Measurements from ENCODE around the gene RYR2.

RYR2 gene

DNA sequence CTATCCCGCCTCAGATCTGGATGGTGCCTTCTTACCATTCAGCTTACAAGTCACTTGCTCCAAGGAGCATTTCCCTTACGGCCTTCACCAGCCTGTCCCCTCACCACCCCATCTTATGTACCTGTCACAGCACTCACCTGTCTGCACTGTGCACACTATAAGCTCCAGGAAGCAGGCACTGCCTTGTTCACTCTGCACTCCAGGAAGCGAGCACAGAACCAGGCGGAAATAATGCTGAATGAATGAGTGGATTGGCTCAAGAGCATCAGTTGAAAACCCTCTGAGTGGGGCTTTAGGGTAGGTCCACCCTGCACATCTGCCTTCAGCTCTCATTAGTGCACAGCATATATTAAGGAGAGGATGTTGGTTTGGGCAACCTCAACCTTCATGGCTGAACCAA is 8.9 kb upstream of the RYR2 start:
- no peak for DNase-seq

DNA sequence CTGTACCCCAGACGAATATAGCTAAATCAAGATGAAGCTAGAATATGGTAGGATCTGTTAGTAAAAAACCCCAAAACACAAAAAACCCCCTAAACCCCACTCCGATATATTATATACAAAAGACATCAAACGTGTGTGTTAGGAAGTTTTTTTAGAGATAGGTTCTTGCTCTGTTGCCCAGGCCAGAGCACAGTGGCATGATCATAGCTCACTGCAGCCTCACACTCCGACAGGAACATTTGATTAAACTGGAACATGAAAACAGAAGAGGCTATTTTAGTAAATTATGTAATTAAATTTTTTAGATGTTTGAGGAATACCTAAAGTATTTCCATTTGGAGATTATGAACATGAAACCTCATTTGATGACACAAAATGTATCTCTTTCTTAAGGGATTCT is 8.2 kb upstream of the RYR2 start:
- no peak for DNase-seq

DNA sequence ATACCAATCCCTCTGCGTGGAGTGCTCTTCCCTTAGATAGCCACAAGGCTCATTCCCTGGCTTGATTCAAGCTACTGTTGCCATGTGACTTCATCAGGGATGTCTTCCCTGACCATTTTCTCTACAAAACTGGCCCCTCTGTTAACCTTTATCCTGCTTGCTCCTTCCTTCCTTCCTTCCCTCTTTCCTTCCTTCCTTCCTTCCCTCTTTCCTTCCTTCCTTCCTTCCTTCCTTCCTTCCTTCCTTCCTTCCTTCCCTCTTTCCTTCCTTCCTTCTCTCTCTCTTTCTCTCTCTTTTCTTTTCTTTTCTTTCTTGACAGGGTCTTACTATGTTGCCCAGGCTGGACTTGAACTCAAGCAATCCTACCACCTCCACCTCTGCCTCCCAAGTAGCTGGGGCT is 6.2 kb upstream of the RYR2 start:
- DNase-seq = no peak

DNA sequence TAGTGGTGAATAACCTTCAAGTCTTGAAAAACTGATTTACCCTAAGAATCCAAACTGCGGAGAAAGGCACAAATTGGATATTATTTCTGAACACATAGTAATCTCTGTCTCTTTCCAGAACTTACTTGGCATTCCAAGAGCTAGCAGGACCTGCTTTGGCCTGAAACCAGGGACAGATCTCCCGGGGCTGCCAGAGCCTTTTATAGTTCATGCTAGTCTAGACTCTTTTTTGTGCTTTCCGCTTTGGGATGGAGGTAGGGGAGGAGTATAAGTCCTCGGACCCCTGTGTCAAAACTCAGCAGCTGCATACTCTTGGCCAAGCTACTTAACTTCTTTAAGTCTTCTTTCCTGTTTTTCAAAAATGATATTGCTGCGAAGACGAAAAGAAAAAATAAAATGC is 3.8 kb upstream of the RYR2 start:
- no peak for DNase-seq

DNA sequence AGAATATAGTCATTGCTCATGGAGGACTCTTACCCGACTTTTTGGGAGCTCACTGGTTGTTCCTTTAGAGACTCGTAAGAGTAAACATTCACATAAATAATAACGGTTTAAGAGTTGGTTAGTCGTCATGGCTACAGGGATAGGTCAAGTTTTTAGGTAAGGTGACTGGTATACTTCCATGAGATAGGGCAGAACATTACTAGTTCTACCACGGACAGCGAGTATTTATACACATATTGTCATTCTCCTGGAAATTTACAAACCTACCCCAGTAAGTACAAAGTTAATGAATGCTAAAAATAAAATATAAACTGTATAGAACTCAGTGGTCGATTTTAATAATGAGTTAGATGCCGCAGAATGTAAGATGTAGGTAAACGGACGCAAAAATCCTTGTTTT is 1.2 kb upstream of the RYR2 start:
- no peak for DNase-seq

DNA sequence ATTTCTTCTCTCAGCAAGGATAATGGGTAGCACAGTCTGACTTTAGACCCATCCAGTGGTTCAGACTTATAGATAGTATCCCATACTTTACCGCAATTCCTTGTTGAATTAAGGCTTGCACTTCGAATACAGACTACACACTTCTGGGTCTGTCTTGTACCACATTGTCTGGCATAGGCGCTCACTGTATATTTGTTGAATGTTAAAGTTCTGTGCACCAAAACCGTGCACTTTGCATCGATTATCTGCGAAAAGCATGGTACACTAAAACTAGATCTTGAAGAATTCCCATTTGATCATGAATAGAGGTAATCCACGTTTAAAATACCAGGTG is 556 bp upstream of the RYR2 start:
- no peak for DNase-seq

DNA sequence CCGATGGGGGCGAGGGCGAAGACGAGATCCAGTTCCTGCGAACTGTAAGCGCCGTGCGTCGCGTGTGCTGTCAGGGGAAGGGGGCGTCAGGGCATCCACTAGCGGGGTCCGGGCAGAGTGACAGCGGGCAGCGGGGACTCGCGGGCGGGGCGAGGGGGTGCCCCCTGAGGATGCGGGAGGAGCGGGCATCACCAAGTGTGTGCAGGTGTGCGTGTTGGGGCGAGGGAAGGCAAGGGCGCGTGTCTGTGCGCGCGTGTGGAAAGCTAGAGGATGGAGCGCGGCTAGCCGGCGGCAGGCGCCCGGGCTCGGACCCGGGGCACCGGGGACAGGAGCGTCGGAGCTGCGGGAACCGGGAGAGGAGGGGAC is 525 bp downstream of the RYR2 start:
- DNase-seq = no peak

DNA sequence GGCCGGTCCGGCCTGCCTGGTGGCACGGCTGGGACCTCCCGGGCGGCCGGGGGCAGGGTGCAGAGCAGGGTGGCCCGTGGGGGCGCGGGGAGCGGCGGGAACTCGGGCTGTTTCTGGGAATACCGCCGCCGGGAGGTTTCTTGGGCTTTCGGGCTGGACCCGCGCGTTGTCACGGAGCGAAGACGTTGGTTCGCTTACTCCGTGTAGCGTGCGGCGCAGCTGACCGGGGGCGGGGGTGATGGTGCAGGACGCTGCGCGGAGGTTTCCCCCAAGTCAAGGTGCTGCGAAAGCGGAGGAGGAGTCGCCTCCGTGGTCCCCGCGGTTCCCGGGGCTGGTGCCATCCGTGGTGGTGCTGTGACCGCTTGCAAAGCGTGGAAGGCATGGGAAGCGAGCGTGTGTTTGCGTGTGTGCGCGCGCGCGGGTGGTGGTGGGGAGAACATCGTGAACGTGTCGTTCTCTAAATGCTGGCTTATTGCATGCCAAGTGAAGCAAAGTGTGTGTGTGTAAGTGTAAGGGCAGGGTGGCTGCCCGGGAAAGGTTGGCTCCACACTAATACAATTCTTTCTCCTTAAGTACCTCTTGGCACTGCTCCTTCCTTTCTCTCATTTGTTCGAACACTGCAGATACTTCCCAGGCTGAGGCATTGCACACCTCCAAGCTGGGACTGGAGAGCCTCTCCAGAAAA is 1.1 kb downstream of the RYR2 start:
- no peak for DNase-seq

DNA sequence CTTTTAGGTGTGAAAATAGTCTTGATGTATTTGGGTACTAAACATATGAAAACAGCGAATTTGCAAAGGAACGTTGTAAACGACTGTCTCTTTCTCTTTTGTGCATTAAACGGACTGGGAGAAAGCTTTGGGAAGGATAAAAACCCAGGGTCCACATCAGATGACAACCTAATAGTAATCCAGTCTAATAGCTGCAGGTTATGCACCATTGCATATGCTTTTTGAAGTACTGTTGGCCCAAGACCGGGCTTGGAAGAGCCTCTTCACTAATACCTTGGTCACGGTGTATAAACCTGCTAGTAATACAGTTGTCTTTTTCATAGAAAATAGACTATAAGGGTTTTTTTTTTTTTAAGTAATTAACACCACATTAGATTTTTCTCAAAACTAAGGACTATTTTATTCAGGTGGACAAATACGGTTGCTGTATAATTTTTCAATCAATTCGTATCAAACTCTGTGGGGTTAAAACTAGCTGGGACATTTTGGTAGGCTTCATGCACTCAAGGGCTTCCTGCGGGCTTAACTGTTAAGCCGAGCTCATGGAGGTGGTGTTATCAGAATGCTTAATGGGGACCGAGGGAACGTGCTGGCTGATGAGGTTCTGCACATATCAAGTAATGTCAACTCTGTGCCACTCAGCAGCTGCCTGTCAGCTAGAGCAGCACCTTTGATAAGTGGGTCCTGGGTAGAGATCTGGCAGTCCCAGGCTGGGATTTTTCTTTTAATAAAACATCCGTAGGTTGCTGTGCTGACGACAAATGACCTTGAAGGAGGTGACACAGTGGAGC is 2.1 kb downstream of the RYR2 start:
- no peak for DNase-seq

DNA sequence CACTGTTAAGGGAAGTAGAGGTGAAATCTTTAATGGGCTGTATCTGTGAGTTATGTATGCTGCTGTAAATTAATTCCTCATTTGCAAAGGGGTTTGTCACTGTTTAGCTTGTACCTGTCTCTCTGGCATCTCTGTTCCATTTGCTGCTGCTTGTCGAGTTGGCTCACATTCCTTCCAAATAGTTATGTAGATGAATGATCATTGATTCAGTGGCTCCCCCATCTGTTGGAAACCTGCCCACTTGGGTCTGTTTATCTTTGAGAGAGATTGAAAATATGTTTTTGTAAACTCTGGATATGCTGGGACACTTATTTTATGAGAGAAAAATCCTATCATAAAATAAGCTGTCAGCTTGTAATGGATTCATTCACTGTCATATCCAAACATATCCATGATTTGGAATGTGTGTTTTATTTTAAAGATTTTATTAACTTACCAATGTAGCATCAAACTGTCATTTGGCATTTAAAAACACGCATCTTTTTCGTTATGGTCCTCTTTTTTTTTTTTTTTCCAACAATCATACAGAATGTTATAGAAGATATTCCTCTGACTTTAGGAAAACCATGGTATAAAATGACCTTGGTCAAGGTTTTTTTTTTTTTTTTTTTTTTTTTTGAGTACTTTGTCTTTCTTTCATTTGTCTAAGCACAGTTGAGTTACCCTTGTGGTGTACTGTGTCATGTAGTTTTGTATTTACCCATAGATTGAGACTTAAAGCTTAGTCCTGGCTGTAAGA is 3.5 kb downstream of the RYR2 start:
- DNase-seq = no peak

DNA sequence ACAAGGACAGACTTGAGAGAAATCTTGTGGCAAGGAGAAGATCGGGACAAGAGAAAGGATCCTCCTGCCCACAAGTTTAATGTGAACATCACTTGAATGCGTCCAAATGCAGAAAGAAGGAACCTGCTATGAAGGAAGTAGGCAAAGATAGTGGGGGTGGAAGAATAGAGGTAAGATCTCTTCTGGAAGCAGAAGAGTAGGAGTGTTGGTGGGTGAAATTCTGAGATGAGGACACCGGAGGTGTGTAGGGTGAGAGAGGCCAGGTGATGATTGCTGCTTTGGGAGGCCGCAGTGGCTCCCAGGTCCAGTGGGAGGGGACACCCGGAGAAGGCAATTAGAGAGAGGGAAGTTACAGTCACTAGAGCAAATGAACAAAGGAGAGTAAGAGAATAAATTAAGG is 6.8 kb downstream of the RYR2 start:
- no peak for DNase-seq

DNA sequence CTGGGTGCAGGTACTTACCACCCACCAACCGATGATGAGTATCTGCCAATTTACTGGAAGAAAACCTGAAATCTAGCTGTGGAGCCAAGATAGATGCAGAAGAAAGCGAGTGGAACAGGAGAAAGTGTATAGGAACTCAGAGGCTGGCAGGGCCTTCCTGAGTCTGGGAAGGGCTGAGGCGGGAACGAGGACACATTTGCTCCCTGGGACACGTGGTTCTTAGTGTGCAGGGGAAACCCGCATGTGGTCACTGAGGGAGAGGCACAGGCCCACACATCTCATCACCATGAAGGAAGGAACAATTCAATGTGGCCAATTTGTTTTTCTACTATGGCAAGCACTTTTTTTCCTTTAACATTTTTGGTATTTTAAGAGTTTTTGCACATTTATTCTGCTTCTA is 8.2 kb downstream of the RYR2 start:
- no peak for DNase-seq

DNA sequence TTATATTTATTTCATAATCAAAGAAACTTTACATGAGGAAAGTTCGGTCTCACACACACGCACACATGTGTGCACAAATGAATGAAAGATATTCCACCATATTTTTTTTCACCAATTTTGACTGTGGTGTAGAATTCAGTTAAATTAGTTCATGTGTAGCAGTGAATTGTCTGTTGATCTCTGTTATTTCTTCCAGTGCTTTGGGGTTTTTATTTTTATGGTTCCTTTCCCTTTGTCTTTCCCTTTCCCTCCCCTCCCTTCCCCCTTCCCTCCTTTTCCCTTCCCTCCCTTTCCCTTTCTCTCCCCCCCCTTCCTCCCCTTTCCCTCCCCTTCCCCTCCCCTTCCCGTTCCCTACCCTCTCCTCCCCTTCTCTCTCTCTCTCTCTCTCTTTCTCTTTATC is 8.9 kb downstream of the RYR2 start:
- DNase-seq = no peak

DNA sequence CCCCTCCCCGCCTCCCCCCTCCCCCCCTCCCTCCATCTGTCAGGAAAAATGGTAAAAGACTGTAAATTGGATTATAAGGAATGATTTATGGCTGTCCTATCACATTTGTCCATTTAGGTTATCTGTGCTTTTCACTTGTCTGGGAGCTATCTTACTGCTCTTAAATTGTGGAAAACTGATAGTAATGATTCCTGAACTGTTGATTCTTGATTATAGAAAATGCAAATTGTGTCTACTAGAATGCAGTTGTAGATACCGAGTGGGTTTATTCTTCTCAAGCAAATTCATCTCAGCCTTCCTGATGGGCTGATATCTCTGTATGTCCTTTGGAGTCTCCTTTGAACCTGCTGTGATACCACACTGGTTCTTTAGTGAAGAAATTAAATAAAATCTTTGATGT is 12.3 kb downstream of the RYR2 start:
- DNase-seq = no peak

DNA sequence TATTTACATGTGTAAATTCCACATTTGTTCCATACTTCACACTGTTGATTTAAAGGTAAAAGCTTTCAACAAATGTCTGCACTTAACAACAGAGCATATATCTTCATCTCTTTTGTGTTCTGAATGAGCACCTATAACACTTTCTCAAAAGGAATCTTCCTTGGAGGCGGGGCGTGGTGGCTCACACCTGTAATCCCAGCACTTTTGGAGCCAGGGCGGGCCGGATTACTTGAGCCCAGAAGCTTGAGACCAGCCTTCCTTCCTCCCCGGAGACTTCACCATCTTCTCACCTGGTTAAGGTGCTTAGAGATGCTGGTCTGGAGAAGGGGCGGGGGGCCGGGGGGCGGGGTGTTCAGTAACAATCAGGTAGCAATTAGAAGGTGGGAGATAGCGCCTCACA is 16.5 kb downstream of the RYR2 start:
- no peak for DNase-seq

DNA sequence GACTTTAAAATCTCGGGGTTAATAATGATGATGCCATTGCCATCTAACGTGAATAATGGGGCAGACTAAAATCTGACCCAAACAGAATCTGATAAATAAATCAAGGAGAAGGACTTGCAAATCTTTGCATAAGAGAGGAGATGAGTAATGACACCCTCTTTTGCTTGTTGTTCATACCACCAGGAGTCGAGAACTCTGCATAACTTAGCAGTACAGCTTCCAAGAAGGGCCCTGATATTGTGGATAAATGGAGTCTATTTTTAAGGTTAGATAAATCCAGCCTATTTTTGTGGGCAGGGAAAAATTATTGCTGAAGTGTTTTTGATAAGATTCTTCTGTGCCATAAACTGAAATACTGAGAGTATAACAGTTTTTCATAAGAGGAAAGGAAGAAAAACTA is 17.3 kb downstream of the RYR2 start:
- no peak for DNase-seq

DNA sequence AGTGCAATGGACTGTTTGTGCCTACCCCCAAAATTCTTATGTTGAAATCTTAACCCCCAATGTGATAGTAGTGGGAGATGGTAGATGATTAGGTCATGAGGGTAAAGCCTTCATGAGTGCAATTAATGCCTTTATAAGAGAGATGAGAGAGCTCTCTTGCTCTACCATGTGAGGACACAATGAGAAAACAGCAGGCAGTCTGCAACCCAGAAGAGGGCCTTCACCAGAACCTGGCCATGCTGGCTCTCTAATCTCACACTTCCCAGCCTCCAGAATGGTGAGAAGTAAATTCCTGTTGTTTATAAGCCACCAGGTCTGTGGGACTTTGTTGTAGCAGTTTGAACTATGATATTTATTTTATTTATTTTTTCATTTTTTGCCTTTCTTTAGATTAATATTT is 21.0 kb downstream of the RYR2 start:
- no peak for DNase-seq

DNA sequence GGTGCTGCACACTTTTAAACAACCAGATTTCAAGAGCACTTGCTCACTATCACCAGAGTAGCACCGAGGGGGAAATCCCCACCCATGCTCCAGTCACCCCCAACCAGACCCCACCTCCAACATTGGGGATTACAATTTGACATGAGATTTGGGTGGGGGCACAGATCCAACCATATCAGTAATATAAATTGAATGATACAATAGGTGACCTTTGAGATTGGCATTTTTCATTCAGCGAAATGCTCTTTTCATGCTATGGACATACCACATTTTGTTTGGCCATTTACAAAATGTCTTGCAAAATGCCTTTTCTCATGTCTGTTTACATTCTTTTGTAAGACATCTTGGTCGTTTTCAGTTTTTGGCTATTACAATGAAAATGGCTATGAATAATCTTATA is 23.9 kb downstream of the RYR2 start:
- no peak for DNase-seq

DNA sequence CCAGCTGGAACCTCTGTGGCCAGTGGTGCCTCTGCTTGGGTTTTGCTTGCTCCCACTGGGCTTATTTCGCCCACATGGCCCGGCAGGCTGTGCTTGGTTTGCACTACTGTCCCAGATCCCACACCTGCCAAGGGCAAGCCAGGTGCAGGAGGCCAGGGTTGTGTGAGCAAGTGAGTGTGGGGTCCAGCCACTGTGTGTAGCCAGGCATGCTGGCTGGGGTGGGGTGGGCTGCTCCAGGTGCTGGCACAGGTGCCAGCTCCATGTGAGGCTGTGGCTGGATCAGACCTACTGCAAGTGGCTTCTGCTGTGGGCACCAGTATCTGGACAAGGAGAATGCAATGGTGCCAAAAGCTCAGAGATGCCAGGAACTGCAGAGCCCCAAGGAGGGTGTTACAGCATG is 28.5 kb downstream of the RYR2 start:
- DNase-seq = no peak

DNA sequence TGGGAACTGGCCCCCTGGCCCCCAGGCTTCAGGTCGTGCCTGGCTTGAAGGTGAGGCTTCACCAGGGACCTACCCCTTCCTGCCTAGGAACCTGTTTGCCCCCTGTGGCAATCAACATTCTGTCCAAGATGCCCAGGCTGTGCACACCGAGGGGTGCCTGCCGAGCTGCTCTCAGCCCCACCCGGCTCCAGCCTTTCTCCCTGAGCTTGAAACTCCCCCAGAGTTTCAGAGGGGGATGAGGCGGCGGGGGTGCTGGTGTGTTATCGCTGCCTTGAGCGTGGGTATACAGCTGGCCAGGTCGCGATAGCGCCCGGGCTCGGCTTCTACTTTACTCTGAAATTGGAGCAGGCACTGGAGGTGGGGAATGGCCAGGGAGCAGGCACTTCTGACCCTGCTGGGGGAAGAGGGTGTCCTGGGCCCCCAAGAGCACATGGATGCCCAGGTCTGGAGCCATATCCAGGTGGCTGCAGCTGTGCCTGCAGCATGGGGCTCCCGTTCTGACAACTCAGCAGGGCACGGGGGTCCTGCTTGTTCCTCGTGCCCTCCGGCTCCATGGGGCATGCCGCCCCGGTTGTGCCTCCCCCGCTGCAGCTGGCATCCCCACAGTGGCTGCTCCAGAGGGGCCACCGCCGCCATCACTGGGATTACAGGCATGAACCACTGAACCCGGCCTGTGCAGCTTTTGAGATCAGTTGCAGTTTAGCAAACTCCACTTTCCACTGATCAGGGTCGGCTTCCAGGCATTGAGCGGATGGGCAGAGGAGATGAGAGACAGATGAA is 29.8 kb downstream of the RYR2 start:
- no peak for DNase-seq

DNA sequence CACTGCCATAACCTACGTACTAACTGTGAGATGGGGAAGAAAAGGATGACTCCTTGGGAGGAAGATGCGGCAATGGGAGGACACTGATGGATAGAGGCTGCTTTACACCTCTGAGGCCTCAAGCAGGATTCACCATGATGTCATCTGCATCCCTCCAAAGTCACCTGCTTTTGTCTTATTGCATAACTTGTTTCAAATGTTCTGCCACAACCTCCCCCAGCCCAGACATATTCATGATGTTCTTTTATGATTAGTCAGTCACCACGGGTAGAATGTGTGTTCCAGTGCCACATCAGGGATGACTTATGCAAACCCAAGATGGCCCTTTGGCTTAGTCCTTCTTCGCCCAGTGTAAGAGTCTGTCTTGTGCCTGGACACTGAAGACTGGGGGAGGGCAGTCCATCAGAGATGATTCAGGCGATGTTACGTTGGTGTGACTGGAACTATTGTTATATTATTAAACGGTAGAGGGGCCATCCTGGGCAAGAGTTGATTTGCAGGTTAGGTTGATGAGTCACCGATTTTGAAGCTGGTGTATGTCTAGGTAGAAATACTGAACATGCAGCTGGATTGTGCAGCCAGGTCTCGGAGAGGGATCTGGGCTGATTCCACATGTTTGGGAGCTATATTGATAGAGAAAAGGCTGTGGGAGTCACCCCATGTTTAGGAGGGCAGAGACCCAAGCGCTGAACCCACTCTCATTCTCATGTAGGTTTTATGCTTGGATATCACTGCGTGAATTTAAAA is 32.6 kb downstream of the RYR2 start:
- DNase-seq = no peak

DNA sequence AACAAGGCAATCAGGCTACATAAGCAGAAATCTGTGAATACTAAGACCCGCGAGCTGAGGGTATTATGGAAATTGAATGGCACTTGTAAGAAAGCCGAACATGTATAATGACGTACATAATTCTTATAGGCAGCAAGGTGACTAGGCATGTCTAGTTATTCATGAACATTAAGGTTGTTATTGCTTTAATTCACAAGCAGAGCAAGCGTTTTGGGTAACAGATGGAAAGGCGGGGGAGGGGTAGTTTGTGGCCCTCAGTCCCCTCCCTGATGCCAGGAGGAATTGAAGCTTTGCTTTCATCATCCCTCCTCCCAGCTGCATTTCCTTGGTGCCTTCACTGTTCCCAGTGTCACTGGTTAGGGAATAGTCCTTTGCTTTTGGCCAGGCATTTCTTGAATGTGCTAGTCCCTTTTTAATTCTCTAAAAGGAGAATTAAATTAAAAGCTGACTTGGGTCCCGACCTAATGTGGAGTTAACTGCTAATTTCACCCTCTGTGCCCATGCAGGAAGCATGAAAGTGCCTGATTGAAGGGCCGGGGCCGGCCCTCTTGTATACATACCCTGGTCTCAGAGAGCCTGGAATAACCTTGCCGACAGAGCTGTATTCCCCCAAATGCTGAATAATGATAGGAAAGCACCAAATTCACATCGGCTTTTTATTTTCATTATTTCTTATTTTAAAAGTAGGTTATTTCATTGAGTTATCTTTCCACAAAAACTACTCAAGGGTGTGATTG is 42.5 kb downstream of the RYR2 start:
- DNase-seq = no peak

Data from GOT3 (cell line).